OCI-LY1 (cell line): ENCODE results near the gene NAV2.

Experiments used
- H2AFZ ChIP-seq: fragments of 200-600 bp; sonication (generic), shearing (Covaris generic); 2 replicates; pipeline ENCODE4 v1.6.0; 2014; ENCODE audit warnings: antibody characterized with exemption, mild to moderate bottlenecking, low read length
- H3F3A ChIP-seq: fragments of 200-600 bp; sonication (generic), shearing (Covaris generic); 2 replicates; pipeline ENCODE4 v1.6.0; 2014; ENCODE audit warnings: mild to moderate bottlenecking, antibody characterized with exemption, low read length, moderate library complexity; ENCODE audit not compliant: insufficient read depth
- H3K27ac ChIP-seq: fragments of 200-600 bp; sonication (generic); 2 replicates; pipeline ENCODE4 v1.5.1; 2014; ENCODE audit warnings: low read length, mixed run types, mild to moderate bottlenecking, low read depth; ENCODE audit not compliant: poor library complexity, severe bottlenecking
- H3K27me3 ChIP-seq: fragments of 200-600 bp; sonication (generic); 2 replicates; pipeline ENCODE4 v1.6.0; 2014; ENCODE audit warnings: antibody characterized with exemption, mild to moderate bottlenecking, low read length, moderate library complexity; ENCODE audit not compliant: insufficient read depth
- H3K36me3 ChIP-seq: fragments of 200-600 bp; sonication (generic); 2 replicates; pipeline ENCODE4 v1.6.1; 2014; ENCODE audit warnings: mild to moderate bottlenecking, antibody characterized with exemption, low read length, moderate library complexity, mixed read lengths; ENCODE audit not compliant: insufficient read depth
- H3K4me1 ChIP-seq: fragments of 200-600 bp; sonication (generic); 2 replicates; pipeline ENCODE4 v1.5.1; 2014; ENCODE audit warnings: mild to moderate bottlenecking, low read length, moderate library complexity; ENCODE audit not compliant: insufficient read depth, severe bottlenecking
- H3K4me2 ChIP-seq: fragments of 200-600 bp; sonication (generic), shearing (Covaris generic); 2 replicates; pipeline ENCODE4 v1.6.1; 2014; ENCODE audit warnings: low read length
- H3K4me3 ChIP-seq: fragments of 200-600 bp; sonication (generic); 2 replicates; pipeline ENCODE4 v1.5.1; 2014; ENCODE audit warnings: low read length, low read depth, mild to moderate bottlenecking, mixed read lengths; ENCODE audit not compliant: poor library complexity, severe bottlenecking
- H3K79me2 ChIP-seq: fragments of 200-600 bp; shearing (Covaris generic); 2 replicates; pipeline ENCODE4 v1.6.1; 2016; ENCODE audit warnings: mixed run types, low read length, mixed read lengths; ENCODE audit not compliant: insufficient read depth
- H3K9ac ChIP-seq: fragments of 200-600 bp; sonication (generic), shearing (Covaris generic); 2 replicates; pipeline ENCODE4 v1.6.1; 2014; ENCODE audit warnings: mild to moderate bottlenecking, low read length, mixed read lengths
- H3K9me2 ChIP-seq: fragments of 200-600 bp; sonication (generic), shearing (Covaris generic); 2 replicates; pipeline ENCODE4 v1.6.1; 2014; ENCODE audit warnings: low read depth, mild to moderate bottlenecking, low read length, mixed read lengths
- H3K9me3 ChIP-seq: fragments of 200-600 bp; shearing (Covaris generic); 2 replicates; pipeline ENCODE4 v1.6.1; 2014; ENCODE audit warnings: low read length, mixed read lengths
- H4K20me1 ChIP-seq: fragments of 200-600 bp; sonication (generic), shearing (Covaris generic); 2 replicates; pipeline ENCODE4 v1.6.0; 2016; ENCODE audit warnings: mild to moderate bottlenecking, low read length; ENCODE audit not compliant: insufficient read depth
- EZH2 ChIP-seq: fragments of 200-600 bp; sonication (generic), shearing (Covaris generic); IDR thresholded peaks from 2 replicates; pipeline ENCODE4 v1.8.0; 2017; ENCODE audit warnings: borderline replicate concordance, mixed run types, mild to moderate bottlenecking, antibody characterized with exemption, low read length, moderate library complexity, mixed read lengths
- TF ChIP-seq, protein P1 (sequence below): fragments of 200-600 bp; sonication (generic), shearing (Covaris generic); IDR thresholded peaks from 2 replicates; pipeline ENCODE4 v1.5.1; 2017; ENCODE audit warnings: mild to moderate bottlenecking, antibody characterized with exemption, low read length, moderate library complexity, mixed read lengths

Gene NAV2

DNA sequence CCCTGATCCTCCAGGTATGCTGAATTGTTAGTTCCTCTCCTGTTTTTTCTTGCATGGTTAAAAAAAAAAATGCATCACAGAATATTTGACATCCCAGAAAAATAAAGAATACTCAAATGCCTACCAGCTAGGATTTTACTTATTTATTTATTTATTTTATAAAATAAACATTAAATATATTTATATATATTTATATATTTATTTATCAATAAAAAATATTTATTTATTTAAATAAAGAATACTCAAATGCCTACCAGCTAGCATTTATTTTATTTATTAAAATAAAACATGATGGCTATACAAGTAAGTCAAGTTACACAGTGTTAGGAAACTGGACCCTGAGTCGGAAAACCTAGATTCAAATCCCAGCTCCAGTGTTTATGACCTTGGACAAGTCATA lies 164.1 kb downstream of the NAV2 start:
- no peaks in the 10 kb centered on the region for H3K4me1 ChIP-seq
- no peak overlapping the region for H3K4me2 ChIP-seq
- no peaks in the 10 kb centered on the region for H3K36me3 ChIP-seq
- no peaks in the 10 kb centered on the region; the same call in 1 of the 2 replicates for H3K27me3 ChIP-seq
- H3K9ac ChIP-seq: no peak overlapping the region
- no peak overlapping the region for H3K27ac ChIP-seq
- H4K20me1 ChIP-seq: no peaks in the 10 kb centered on the region
- H3F3A ChIP-seq: no peaks in the 10 kb centered on the region
- H3K9me2 ChIP-seq: no peaks in the 10 kb centered on the region
- H3K79me2 ChIP-seq: no peaks in the 10 kb centered on the region
- no peak overlapping the region for H3K4me3 ChIP-seq
- TF ChIP-seq EZH2: no peak
- TF ChIP-seq, protein P1, sequence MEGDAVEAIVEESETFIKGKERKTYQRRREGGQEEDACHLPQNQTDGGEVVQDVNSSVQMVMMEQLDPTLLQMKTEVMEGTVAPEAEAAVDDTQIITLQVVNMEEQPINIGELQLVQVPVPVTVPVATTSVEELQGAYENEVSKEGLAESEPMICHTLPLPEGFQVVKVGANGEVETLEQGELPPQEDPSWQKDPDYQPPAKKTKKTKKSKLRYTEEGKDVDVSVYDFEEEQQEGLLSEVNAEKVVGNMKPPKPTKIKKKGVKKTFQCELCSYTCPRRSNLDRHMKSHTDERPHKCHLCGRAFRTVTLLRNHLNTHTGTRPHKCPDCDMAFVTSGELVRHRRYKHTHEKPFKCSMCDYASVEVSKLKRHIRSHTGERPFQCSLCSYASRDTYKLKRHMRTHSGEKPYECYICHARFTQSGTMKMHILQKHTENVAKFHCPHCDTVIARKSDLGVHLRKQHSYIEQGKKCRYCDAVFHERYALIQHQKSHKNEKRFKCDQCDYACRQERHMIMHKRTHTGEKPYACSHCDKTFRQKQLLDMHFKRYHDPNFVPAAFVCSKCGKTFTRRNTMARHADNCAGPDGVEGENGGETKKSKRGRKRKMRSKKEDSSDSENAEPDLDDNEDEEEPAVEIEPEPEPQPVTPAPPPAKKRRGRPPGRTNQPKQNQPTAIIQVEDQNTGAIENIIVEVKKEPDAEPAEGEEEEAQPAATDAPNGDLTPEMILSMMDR: no peak
- no peak overlapping the region for H2AFZ ChIP-seq
- no peaks in the 10 kb centered on the region for H3K9me3 ChIP-seq

DNA sequence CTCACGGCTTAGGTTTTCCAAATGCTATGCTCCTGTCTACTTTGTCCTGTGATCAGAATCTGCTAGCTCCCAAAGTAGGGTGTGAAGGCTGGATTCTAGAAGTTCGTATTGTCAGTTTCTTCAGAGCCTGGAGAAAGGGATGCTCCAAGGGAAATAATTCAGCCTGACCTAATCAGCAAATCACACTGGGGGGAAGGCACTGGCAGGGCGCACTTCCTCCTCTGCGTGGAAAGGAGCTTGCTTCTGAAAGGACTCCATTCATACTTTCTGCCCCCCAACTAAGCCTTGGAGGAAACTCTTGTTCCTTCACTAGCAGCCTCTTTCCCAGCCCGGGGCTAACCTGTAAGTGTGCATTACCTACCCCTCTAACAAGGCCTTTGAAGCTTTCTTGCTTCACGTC lies 165.9 kb downstream of the NAV2 start:
- H3K27me3 ChIP-seq: no peaks in the 10 kb centered on the region; the same call in 1 of the 2 replicates
- no peaks in the 10 kb centered on the region for H3K79me2 ChIP-seq
- H2AFZ ChIP-seq: no peak overlapping the region
- H3K9me3 ChIP-seq: no peaks in the 10 kb centered on the region
- H3K4me3 ChIP-seq: no peak overlapping the region
- H3K4me2 ChIP-seq: no peak overlapping the region
- H3K27ac ChIP-seq: no peak overlapping the region
- H3K9ac ChIP-seq: no peak overlapping the region
- no peaks in the 10 kb centered on the region for H3K9me2 ChIP-seq
- H3K36me3 ChIP-seq: no peaks in the 10 kb centered on the region
- no peaks in the 10 kb centered on the region for H3K4me1 ChIP-seq
- H3F3A ChIP-seq: no peaks in the 10 kb centered on the region
- H4K20me1 ChIP-seq: no peaks in the 10 kb centered on the region
- TF ChIP-seq, protein P1: no peak
- TF ChIP-seq EZH2: no peak

DNA sequence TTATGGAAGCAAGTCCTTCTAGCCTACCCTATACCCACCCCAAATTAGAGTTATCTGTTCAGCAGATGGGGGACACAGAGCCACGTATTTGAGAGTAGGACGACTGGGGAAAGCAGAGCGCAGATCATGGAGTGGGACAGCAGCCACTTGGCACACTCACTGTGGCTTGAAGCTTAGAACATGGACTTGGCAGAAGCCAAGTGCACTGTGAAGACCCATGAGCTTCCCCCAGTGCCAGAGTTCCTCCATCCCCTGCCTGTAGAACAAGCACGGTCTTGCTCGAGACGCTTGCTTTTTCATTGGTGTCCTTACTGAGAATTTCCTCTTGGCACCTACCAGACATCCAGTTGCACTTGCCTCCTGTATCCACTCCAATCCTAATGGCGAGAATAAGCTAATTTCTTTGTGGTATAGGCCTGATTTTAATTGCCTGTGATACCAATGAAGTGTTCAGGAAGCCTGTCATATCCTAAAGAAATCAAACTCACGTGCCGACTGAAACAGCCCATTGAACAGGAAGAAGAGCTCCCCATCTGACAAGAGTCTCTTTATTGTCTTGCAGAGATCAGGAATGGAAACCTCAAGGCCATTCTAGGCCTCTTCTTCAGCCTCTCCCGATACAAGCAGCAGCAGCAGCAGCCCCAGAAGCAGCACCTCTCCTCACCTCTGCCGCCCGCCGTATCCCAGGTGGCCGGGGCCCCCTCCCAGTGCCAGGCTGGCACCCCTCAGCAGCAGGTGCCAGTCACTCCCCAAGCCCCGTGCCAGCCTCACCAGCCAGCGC lies 166.9 kb downstream of the NAV2 start:
- H2AFZ ChIP-seq: no peak overlapping the region

More for the DNA sequence above, 166.9 kb downstream of the NAV2 start:
- no peaks in the 10 kb centered on the region for H3K4me1 ChIP-seq
- TF ChIP-seq, protein P1: no peak
- no peak for TF ChIP-seq EZH2
- H3K27me3 ChIP-seq: no peaks in the 10 kb centered on the region; the same call in 1 of the 2 replicates
- no peak overlapping the region for H3K27ac ChIP-seq
- no peak overlapping the region for H3K4me2 ChIP-seq
- no peak overlapping the region for H3K4me3 ChIP-seq
- H3K36me3 ChIP-seq: no peaks in the 10 kb centered on the region
- no peaks in the 10 kb centered on the region for H4K20me1 ChIP-seq
- no peaks in the 10 kb centered on the region for H3K9me2 ChIP-seq
- no peaks in the 10 kb centered on the region for H3F3A ChIP-seq
- H3K9ac ChIP-seq: no peak overlapping the region
- H3K79me2 ChIP-seq: no peaks in the 10 kb centered on the region
- no peaks in the 10 kb centered on the region for H3K9me3 ChIP-seq
